ENCODE data around the gene PLA2G4B.

Gene PLA2G4B

GRCh38 chr15:41855261-41855961 is 16.8 kb downstream of the PLA2G4B start:
- no peak for TF ChIP-seq CTCF (IDR thresholded peaks at IDR 0.05; ENCODE audit: low read depth, low read length)
- no peak for TF ChIP-seq EZH2phosphoT487 (IDR thresholded peaks at IDR 0.05; ENCODE audit: low read depth)
- H4K20me1 ChIP-seq (ENCODE audit: insufficient read depth, low read length): no peaks in the 10 kb centered on the region

DNA sequence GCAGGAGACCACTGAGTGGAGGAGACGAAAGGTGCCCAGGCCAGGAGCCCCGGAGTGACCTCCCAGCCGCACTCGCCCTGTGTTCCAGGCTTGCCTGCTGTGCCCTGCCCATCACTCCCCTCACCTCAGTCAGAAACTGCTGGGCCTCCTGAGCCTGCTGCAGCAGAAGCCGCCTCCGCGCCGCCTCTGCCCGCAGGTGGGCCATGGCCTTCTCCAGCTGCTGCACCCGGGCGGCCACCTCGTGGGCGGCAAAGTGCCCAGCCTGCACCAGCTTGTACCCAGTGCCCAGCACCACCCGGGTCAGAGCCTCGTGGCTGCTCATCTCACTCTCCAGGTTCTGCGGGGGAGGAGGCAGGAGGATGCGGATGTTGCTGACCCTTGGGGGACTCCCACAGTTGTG is 17.6 kb downstream of the PLA2G4B start:
- H3K4me1 ChIP-seq (ENCODE audit: low read length): no peaks in the 10 kb centered on the region
- no peaks in the 10 kb centered on the region for H3K79me2 ChIP-seq (ENCODE audit: low read length)
- H2AFZ ChIP-seq (ENCODE audit: low read depth, low read length): no peak overlapping the region
- no peaks in the 10 kb centered on the region for H4K20me1 ChIP-seq (ENCODE audit: insufficient read depth, low read length)
- TF ChIP-seq CTCF (IDR thresholded peaks at IDR 0.05; ENCODE audit: low read depth, low read length): no peak
- no peak for TF ChIP-seq EZH2phosphoT487 (IDR thresholded peaks at IDR 0.05; ENCODE audit: low read depth)
- no peaks in the 10 kb centered on the region for H3K27me3 ChIP-seq (ENCODE audit: low read depth, low read length)
- H3K4me2 ChIP-seq (ENCODE audit: low read length): no peak overlapping the region
- no peak overlapping the region for H3K9ac ChIP-seq (ENCODE audit: low read length)
- H3K4me3 ChIP-seq (ENCODE audit: low read length): no peak overlapping the region
- no peak overlapping the region for H3K27ac ChIP-seq (ENCODE audit: low read length)
- H3K9me3 ChIP-seq (ENCODE audit: insufficient read depth, low read length): no peaks in the 10 kb centered on the region
- H3K36me3 ChIP-seq (replicated peaks; ENCODE audit: low read depth, low read length): no peaks in the 10 kb centered on the region

More at GRCh38 chr15:41855261-41855961, 16.8 kb downstream of the PLA2G4B start:
- Histone ChIP-seq H3K9ac (ENCODE audit: low read length) (no peak overlapping the region), H3K36me3 (replicated peaks; ENCODE audit: low read depth, low read length) (no peaks in the 10 kb centered on the region), H3K4me3 (ENCODE audit: low read length) (no peak overlapping the region), H3K79me2 (ENCODE audit: low read length) (no peaks in the 10 kb centered on the region), H3K27me3 (ENCODE audit: low read depth, low read length) (no peaks in the 10 kb centered on the region), H3K9me3 (ENCODE audit: insufficient read depth, low read length) (no peaks in the 10 kb centered on the region), H3K4me1 (ENCODE audit: low read length) (no peaks in the 10 kb centered on the region), H2AFZ (ENCODE audit: low read depth, low read length) (no peak overlapping the region), H3K27ac (ENCODE audit: low read length) (no peak overlapping the region), H3K4me2 (ENCODE audit: low read length) (no peak overlapping the region)

- H3K9me3 ChIP-seq (ENCODE audit: insufficient read depth, low read length): no peaks in the 10 kb centered on the region
- H3K9ac ChIP-seq (ENCODE audit: low read length): no peak overlapping the region
- H3K4me2 ChIP-seq (ENCODE audit: low read length): no peak overlapping the region
- no peak overlapping the region for H3K27ac ChIP-seq (ENCODE audit: low read length)
- H4K20me1 ChIP-seq (ENCODE audit: insufficient read depth, low read length): no peaks in the 10 kb centered on the region
- no peaks in the 10 kb centered on the region for H3K79me2 ChIP-seq (ENCODE audit: low read length)
- H2AFZ ChIP-seq (ENCODE audit: low read depth, low read length): no peak overlapping the region
- TF ChIP-seq EZH2phosphoT487 (IDR thresholded peaks at IDR 0.05; ENCODE audit: low read depth) (no peak), CTCF (IDR thresholded peaks at IDR 0.05; ENCODE audit: low read depth, low read length) (no peak)
- H3K4me1 ChIP-seq (ENCODE audit: low read length): no peaks in the 10 kb centered on the region
- H3K36me3 ChIP-seq (replicated peaks; ENCODE audit: low read depth, low read length): no peaks in the 10 kb centered on the region
- H3K4me3 ChIP-seq (ENCODE audit: low read length): no peak overlapping the region
- H3K27me3 ChIP-seq (ENCODE audit: low read depth, low read length): no peaks in the 10 kb centered on the region
Measured at GRCh38 chr15:41856716-41857115, 18.1 kb downstream of the PLA2G4B start.

GRCh38 chr15:41857316-41857715 is 18.7 kb downstream of the PLA2G4B start:
- Histone ChIP-seq H2AFZ (ENCODE audit: low read depth, low read length) (no peak overlapping the region), H3K36me3 (replicated peaks; ENCODE audit: low read depth, low read length) (no peaks in the 10 kb centered on the region), H3K79me2 (ENCODE audit: low read length) (no peaks in the 10 kb centered on the region), H4K20me1 (ENCODE audit: insufficient read depth, low read length) (no peaks in the 10 kb centered on the region), H3K4me3 (ENCODE audit: low read length) (no peak overlapping the region), H3K4me1 (ENCODE audit: low read length) (no peaks in the 10 kb centered on the region), H3K9me3 (ENCODE audit: insufficient read depth, low read length) (no peaks in the 10 kb centered on the region), H3K27ac (ENCODE audit: low read length) (no peak overlapping the region), H3K27me3 (ENCODE audit: low read depth, low read length) (no peaks in the 10 kb centered on the region), H3K9ac (ENCODE audit: low read length) (no peak overlapping the region), H3K4me2 (ENCODE audit: low read length) (no peak overlapping the region)
- no peak for TF ChIP-seq CTCF (IDR thresholded peaks at IDR 0.05; ENCODE audit: low read depth, low read length)
- TF ChIP-seq EZH2phosphoT487 (IDR thresholded peaks at IDR 0.05; ENCODE audit: low read depth): no peak
